ENCODE data around the gene NRDC. TPM values are rescaled to one million over a fixed set of nuclear protein-coding genes. Genes with fewer than 3 reads are reported as not detected.
"Not testable (repeated sequence)": the region's sequence is repeated elsewhere in the genome, so short reads cannot be mapped to it uniquely, and the experiment has no call there.

The NRDC gene
- total RNA-seq, 2 experiments from 2014 or later: 119 to 124 TPM

GRCh38 chr1:51839094-51839493, 39.4 kb downstream of the NRDC start:
- H3K4me1 Mint-ChIP-seq (ENCODE audit: low read depth): peaks cover 13% of the 10 kb centered on the region
- POLR2A ChIA-PET: no interaction called here

DNA sequence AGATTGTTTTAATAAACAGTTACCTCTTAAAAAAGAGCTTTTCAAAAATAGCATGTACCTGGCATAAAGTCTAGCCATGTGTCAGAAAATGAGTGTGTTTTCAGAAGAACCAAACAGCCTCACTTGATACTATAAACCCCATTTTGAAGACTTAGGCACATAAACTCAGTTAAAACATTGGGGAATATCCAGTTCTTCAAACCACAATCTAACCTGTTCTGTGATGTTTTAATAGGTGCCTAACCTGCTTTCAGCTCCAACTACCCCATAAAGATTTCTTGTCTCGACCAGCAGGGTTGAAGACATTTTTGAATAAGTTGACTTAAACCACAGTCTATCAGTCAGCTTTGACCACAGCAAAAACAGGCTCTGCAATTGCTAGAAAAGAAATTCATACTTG, 41.3 kb downstream of the NRDC start:
- CTCF ChIA-PET: interaction anchor here (1.2 kb wide), 1 partner anchor 23 kb away, joined by 3 read pairs; no protein-coding TSS in a partner anchor
- H3K27me3 Mint-ChIP-seq: no peaks in the 10 kb centered on the region
- no peak for DNase-seq

More at GRCh38 chr1:51839094-51839493, 39.4 kb downstream of the NRDC start:
- Mint-ChIP-seq H3K27ac (no peak overlapping the region), H3K27me3 (no peaks in the 10 kb centered on the region), H3K4me3 (no peak overlapping the region), H3K9me3 (no peaks in the 10 kb centered on the region), H3K36me3 (ENCODE audit: low read depth) (peaks cover 16% of the 10 kb centered on the region)
- CTCF ChIA-PET: interaction anchor here (1.2 to 2.0 kb wide), 3 partner anchors 10 to 57 kb away, joined by 3 to 4 read pairs (median 3); no protein-coding TSS in a partner anchor
- DNase-seq: no peak
- intact Hi-C loops (cut with micrococcal nuclease): no loop called here
- ATAC-seq: no peak
- TF ChIP-seq, protein P1, sequence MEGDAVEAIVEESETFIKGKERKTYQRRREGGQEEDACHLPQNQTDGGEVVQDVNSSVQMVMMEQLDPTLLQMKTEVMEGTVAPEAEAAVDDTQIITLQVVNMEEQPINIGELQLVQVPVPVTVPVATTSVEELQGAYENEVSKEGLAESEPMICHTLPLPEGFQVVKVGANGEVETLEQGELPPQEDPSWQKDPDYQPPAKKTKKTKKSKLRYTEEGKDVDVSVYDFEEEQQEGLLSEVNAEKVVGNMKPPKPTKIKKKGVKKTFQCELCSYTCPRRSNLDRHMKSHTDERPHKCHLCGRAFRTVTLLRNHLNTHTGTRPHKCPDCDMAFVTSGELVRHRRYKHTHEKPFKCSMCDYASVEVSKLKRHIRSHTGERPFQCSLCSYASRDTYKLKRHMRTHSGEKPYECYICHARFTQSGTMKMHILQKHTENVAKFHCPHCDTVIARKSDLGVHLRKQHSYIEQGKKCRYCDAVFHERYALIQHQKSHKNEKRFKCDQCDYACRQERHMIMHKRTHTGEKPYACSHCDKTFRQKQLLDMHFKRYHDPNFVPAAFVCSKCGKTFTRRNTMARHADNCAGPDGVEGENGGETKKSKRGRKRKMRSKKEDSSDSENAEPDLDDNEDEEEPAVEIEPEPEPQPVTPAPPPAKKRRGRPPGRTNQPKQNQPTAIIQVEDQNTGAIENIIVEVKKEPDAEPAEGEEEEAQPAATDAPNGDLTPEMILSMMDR (IDR thresholded peaks at IDR 0.05): no peak

GRCh38 chr1:51833700-51834099, 44.8 kb downstream of the NRDC start:
- H3K9me3 Mint-ChIP-seq: no peaks in the 10 kb centered on the region
- ATAC-seq (no peak), DNase-seq (no peak)
- peaks cover 2% of the 10 kb centered on the region for H3K4me1 Mint-ChIP-seq (ENCODE audit: low read depth)
- H3K27me3 Mint-ChIP-seq: no peaks in the 10 kb centered on the region
- H3K27ac Mint-ChIP-seq: no peak overlapping the region
- intact Hi-C loops (cut with micrococcal nuclease): no loop called here
- POLR2A ChIA-PET: interaction anchor here (1.5 kb wide), 1 partner anchor 45 kb away, joined by 3 read pairs; the partner anchor contains the start of gene NRDC
- H3K36me3 Mint-ChIP-seq (ENCODE audit: low read depth): peaks cover 19% of the 10 kb centered on the region
- no peak overlapping the region for H3K4me3 Mint-ChIP-seq
- CTCF ChIA-PET: interaction anchor here (0.6 kb wide), 1 partner anchor 225 kb away, joined by 3 read pairs; no protein-coding TSS in a partner anchor
- TF ChIP-seq, protein P1 (IDR thresholded peaks at IDR 0.05): no peak

More for the DNA sequence above, 41.3 kb downstream of the NRDC start:
- POLR2A ChIA-PET: interaction anchor here (0.6 kb wide), 1 partner anchor 10 kb away, joined by 3 read pairs; no protein-coding TSS in a partner anchor
- no peak for ATAC-seq
- intact Hi-C loops (cut with micrococcal nuclease): no loop called here
- H3K4me3 Mint-ChIP-seq: no peak overlapping the region
- TF ChIP-seq, protein P1 (IDR thresholded peaks at IDR 0.05): no peak
- H3K4me1 Mint-ChIP-seq (ENCODE audit: low read depth): peaks cover 5% of the 10 kb centered on the region
- H3K27ac Mint-ChIP-seq: no peak overlapping the region
- no peaks in the 10 kb centered on the region for H3K9me3 Mint-ChIP-seq
- peaks cover 20% of the 10 kb centered on the region for H3K36me3 Mint-ChIP-seq (ENCODE audit: low read depth)

- Mint-ChIP-seq H3K4me3 (no peak overlapping the region), H3K27ac (no peak overlapping the region), H3K36me3 (ENCODE audit: low read depth) (peaks cover 10% of the 10 kb centered on the region), H3K27me3 (no peaks in the 10 kb centered on the region), H3K9me3 (no peaks in the 10 kb centered on the region), H3K4me1 (ENCODE audit: low read depth) (no peaks in the 10 kb centered on the region)
- DNase-seq (no peak), ATAC-seq (no peak)
- TF ChIP-seq, protein P1 (IDR thresholded peaks at IDR 0.05): no peak
- CTCF ChIA-PET: interaction anchor here (1.0 kb wide), 1 partner anchor 10 kb away, joined by 3 read pairs; no protein-coding TSS in a partner anchor
- intact Hi-C loops (cut with micrococcal nuclease): no loop called here
- POLR2A ChIA-PET: no interaction called here
These were observed 49.5 kb downstream of the NRDC start for GRCh38 chr1:51829058-51829457.

- Mint-ChIP-seq H3K9me3 (no peaks in the 10 kb centered on the region), H3K27me3 (no peaks in the 10 kb centered on the region), H3K4me1 (ENCODE audit: low read depth) (no peaks in the 10 kb centered on the region), H3K36me3 (ENCODE audit: low read depth) (peaks cover 17% of the 10 kb centered on the region), H3K27ac (no peak overlapping the region), H3K4me3 (no peak overlapping the region)
- TF ChIP-seq, protein P1 (IDR thresholded peaks at IDR 0.05): no peak
- ChIA-PET CTCF (no interaction called here), POLR2A (no interaction called here)
- intact Hi-C loops (cut with micrococcal nuclease): no loop called here
- DNase-seq: no peak
- ATAC-seq: no peak
These were observed 58.7 kb downstream of the NRDC start for GRCh38 chr1:51819810-51820209.

DNA sequence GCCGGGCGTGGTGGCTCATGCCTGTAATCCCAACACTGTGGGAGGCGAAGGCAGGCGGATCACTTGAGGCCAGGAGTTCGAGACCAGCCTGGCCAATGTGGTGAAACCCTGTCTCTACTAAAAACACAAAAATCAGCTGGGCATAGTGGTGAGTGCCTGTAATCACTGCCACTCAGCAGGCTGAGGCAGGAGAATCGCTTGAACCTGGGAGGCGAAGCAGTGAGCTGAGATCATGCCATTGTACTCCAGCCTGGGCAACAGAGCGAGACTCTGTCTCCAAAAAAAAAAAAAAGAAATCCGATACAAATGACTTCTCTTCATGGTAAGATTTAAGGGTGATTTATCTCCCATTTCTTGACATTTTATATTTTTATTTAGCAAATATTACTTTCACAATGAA, 59.5 kb downstream of the NRDC start:
- CTCF ChIA-PET; H3K27me3 Mint-ChIP-seq; H3K4me1 Mint-ChIP-seq (ENCODE audit: low read depth); H3K4me3 Mint-ChIP-seq; POLR2A ChIA-PET; ATAC-seq; H3K27ac Mint-ChIP-seq; H3K9me3 Mint-ChIP-seq; intact Hi-C loops (cut with micrococcal nuclease); DNase-seq: not testable (repeated sequence)
- H3K36me3 Mint-ChIP-seq (ENCODE audit: low read depth): peaks cover 17% of the 10 kb centered on the region

Measured in activated CD8-positive, alpha-beta T cell treated with anti-CD3 and anti-CD28 coated beads for 36 hours (primary cell).